DMS153 treated with DMSO at 0.1 percent for 48 hours (cell line): ENCODE measurements around the gene RXRA.

Source experiments
- DNase-seq: peaks from one replicate; lab custom pipeline; 2025; ENCODE audit not compliant: unreplicated experiment; lab: John Stamatoyannopoulos, UW

Gene RXRA

DNA sequence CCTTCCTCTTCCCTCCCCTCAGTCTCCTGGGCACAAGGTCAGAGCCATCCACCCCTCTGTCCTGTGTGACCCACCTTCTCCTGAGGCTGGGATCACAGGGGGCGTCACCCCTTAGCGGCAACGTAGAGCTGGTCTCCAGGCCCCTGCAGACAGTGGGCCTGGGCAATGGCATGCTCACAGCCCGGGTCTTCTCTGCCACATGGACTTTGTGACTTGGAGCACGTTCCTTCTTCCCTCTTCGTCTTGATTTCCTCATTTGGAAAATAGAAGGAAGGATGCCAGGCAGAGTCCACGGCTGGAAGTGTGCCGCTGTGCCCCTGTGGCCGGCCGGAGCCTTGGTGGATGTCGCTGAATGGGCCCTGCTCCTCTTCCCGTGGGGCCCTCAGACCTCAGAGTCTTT, 10.0 kb downstream of the RXRA start:
- no peak for DNase-seq

GRCh38 chr9:134336924-134337323, 10.7 kb downstream of the RXRA start:
- no peak for DNase-seq

DNA sequence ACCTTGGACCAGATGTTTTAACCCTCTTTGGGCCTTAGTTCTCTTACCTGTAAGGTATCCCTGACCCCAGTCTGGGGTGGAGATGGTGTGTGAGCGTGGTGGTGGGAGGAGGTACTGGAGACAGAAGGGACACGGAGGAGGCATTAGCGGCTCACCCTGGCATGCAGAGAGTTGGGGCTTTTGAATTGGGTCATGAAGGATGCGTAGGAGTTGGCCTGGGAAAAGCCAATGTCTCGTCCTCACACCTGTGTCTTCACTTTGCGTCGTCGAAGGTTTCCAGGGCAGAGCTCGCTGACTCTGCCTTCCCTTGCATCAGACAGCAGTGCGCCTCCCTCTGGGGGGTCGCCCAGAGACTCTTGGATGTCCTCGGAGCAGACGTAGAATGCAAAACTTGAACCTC, 11.2 kb downstream of the RXRA start:
- no peak for DNase-seq

DNA sequence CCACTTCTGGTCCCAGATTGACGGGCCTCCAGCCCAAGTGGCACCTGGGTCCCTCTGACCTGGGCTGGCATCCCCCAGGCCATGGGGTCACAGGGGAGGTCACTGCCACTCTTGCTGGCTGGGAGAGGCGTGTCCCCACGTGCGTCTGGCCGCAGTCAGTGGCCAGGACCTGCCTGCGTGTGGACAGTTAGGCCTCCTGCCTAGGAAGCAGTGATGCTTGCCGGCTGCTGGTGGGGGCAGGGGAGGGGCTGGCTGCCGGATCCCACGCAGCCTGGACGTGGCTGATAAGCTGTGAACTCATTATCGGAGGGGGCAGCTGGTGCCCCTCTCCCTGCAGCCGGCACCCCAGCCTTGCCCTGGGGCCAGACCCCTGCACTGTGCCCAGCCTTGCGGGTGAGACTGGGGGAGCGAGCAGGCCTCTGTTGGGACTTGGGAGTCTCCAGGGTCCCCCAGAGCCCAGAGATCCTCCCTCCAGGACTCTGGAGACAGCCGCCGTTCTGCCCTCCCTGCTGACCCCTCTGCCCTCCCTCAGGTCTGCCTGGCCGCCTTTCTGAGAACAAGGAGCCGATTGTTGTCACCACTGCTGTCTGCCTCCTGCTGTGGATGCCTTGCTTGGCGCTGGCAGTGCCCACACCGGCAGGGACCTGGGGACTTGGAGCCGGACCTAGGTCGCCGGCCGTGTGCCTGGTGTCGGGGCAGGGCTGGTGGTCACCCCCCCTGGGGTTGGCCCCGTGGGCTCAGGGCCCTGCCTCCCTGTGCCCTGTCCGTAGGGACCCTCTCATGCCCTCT, 12.3 kb downstream of the RXRA start:
- no peak for DNase-seq

- DNase-seq = no peak
Measured at GRCh38 chr9:134339183-134339806, 13.0 kb downstream of the RXRA start.

- no peak for DNase-seq
Measured at GRCh38 chr9:134340475-134341160, 14.4 kb downstream of the RXRA start.

GRCh38 chr9:134341306-134341705, 15.1 kb downstream of the RXRA start:
- DNase-seq = no peak

DNA sequence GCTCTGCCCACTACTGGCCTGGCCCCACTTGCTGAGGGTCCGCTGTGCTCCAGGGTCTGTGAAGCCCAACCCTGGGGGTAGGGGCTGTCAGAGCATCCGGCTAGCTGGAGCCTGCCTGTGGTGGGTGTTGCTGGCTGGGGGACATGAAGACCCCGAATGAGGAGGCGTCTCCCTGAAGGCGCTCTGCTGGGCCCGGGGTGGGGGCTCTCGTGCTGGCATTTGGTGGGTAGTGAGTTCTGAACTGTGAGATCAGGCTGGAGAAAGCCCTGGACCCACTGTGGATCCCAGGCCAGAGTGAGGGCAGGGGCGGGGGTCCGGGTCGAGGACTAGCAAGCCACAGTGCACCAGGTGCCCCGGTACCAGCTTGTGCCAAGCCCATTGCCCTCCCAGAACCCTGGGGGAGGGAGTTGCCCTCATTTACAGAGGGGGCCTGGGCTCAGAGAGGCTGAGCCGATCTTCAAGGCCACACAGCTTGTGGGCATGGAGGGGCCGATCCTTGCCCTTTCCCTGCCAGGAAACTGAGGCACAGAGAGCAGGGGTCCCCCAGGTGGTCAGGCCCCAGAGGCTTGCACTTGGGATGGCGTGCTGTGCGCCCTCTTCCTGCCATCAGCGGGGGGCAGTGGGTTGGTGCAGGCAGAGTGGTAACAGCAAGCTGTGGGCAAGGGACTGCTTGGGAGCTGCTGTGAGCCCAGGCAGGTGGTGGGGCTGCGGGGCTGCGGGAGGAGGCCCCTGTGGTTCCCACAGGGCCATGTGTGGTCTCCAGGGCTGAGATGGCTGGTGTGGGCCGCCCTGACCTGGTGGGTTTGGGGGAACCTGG, 15.9 kb downstream of the RXRA start:
- no peak for DNase-seq

GRCh38 chr9:134342746-134343115, 16.5 kb downstream of the RXRA start:
- DNase-seq = no peak

DNA sequence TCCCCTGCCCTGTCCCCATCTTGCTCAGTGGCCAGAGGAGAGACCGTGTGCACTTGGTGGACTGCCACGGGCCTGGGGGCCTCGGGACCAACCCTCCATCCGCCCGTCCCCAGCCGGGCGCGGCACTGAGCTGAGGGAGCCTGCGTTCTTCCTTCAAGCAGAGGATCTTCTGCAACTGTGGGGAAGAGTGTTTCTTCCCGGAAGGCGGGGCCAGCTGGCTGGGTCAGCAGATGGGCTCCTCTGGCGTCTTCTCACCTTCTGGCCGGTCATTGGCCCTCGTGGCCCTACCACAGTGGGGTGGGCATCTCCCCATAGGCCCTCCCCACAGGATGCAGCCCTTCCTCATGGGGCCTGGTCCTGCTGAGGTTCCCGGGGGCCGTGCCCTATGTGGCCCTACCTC, 17.4 kb downstream of the RXRA start:
- DNase-seq = no peak

DNA sequence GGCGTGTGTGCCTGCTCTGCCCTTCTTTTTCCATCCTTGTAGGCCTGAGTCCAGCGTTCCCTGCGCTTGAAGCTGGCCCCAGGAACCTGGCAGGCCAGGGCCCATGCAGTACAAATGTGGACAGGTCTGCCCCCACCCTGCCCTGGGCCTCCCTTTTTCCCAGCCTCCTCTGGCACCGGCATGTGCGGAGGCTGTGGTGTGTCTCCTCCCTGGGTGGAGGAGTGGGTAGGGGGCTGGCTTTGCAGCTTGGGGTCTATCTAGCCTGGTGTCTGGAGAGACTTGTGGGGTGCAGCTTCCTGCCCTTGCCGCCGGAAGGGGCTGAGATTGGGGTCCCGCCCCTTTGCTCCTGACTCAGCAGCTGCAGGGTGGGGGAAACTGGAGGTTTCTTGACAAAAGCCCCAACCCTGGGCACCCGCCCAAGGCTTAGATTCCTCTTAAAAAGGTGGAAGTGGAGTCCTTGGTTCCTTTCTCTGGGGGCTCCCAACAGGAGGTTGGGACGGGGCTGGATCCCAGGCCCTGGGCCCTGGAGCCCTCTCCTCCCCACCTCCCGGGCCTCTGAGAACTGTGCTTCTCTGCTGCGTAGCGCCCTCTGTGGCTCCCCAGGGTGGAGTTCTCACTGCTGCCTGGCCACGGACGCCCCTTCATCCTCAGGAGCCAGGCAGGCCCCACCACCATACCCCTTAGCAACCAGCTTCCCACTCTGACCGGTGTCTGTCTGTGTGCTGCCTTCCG, 18.0 kb downstream of the RXRA start:
- DNase-seq = no peak

GRCh38 chr9:134344800-134345310, 18.6 kb downstream of the RXRA start:
- no peak for DNase-seq

- no peak for DNase-seq
Measured at GRCh38 chr9:134345737-134346136, 19.5 kb downstream of the RXRA start.

GRCh38 chr9:134346151-134346550, 19.9 kb downstream of the RXRA start:
- DNase-seq = no peak

GRCh38 chr9:134346840-134347583, 20.8 kb downstream of the RXRA start:
- DNase-seq = no peak

- DNase-seq = no peak
Measured at GRCh38 chr9:134347996-134348395, 21.7 kb downstream of the RXRA start.

- DNase-seq = no peak
Measured at GRCh38 chr9:134348404-134349155, 22.3 kb downstream of the RXRA start.

GRCh38 chr9:134349936-134350335, 23.7 kb downstream of the RXRA start:
- DNase-seq = no peak

DNA sequence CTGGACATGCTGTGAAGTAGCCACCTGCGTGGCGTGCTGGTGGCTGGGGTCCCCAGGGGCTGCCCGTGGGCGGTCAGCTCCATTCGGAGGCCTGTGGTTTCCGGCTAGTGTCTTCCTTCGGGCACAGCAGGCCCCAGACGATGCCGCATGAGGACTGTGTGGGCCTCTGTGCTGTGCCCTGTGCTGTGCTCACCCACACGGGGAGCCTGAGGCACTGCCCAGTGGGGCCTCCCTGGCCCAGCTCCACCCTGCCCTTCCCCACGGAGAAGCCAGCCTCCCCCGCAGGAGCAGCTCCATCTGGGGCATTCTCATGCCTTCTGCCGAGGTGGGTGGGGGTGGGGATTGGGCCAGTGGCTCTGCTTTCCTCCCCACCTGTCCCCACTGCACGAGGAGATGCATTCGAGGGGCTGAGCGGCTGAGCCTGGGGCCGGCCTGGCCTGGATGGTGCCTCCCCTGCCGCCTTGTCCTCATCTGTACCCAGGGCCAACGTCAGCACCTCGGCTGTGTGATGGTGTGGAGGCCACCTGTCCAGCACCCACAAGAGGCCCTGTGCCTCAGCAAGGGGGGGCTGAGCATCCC, 24.2 kb downstream of the RXRA start:
- DNase-seq = no peak
